GM23338 (cell line): ENCODE results near the gene JAM3. TPM values are rescaled to one million over a fixed set of nuclear protein-coding genes. Genes with fewer than 3 reads are reported as not detected.

Experiments used
- ATAC-seq: fragments of 200-7000 bp; cut with Tn5 transposase; 3 replicates; pipeline ENCODE4 v1.9.1; 2020
- DNase-seq: peaks from one replicate; pipeline ENCODE4 v3.0.0-alpha.2; 2015; ENCODE audit warnings: low spot score
- H2AFZ ChIP-seq: fragments of 200-600 bp; sonication (generic); 2 replicates; pipeline ENCODE4 v1.8.0; 2016; ENCODE audit warnings: antibody characterized with exemption, mild to moderate bottlenecking, moderate library complexity
- H3F3A ChIP-seq: fragments of 200-600 bp; sonication (generic); replicated peaks from 2 replicates; pipeline ENCODE4 v1.8.0; 2017; ENCODE audit warnings: antibody characterized with exemption, mixed run types, low read depth
- H3K27ac ChIP-seq: fragments of 200-600 bp; sonication (generic); 2 replicates; pipeline ENCODE4 v1.6.1; 2016; ENCODE audit warnings: low read depth
- H3K27me3 ChIP-seq: fragments of 200-600 bp; sonication (generic); 2 replicates; pipeline ENCODE4 v1.8.0; 2016; ENCODE audit warnings: mild to moderate bottlenecking, mixed run types, moderate library complexity; ENCODE audit not compliant: insufficient read depth
- H3K36me3 ChIP-seq: fragments of 200-600 bp; sonication (generic); 2 replicates; pipeline ENCODE4 v1.8.0; 2016; ENCODE audit warnings: mild to moderate bottlenecking; ENCODE audit not compliant: insufficient read depth
- H3K4me1 ChIP-seq: fragments of 200-600 bp; sonication (generic); 2 replicates; pipeline ENCODE4 v1.8.0; 2016; ENCODE audit warnings: mild to moderate bottlenecking, moderate library complexity; ENCODE audit not compliant: insufficient read depth
- H3K4me2 ChIP-seq: fragments of 200-600 bp; sonication (generic); 2 replicates; pipeline ENCODE4 v1.7.1; 2017; ENCODE audit warnings: mixed run types
- H3K4me3 ChIP-seq: fragments of 200-600 bp; sonication (generic); 2 replicates; pipeline ENCODE4 v1.6.1; 2016; ENCODE audit warnings: mixed run types
- H3K79me2 ChIP-seq: fragments of 200-600 bp; sonication (generic); replicated peaks from 2 replicates; pipeline ENCODE4 v1.8.0; 2017; ENCODE audit warnings: mild to moderate bottlenecking; ENCODE audit not compliant: insufficient read depth
- H3K9me2 ChIP-seq: fragments of 200-600 bp; sonication (generic); 2 replicates; pipeline ENCODE4 v1.8.0; 2017; ENCODE audit not compliant: insufficient read depth
- H4K20me1 ChIP-seq: fragments of 200-600 bp; sonication (generic); replicated peaks from 2 replicates; pipeline ENCODE4 v1.8.0; 2017; ENCODE audit warnings: mild to moderate bottlenecking; ENCODE audit not compliant: insufficient read depth
- H3K27ac Mint-ChIP-seq: 2 replicates; pipeline ENCODE4 v1.8.0; 2020; ENCODE audit warnings: inconsistent platforms, mild to moderate bottlenecking, moderate library complexity, mixed read lengths
- H3K27me3 Mint-ChIP-seq: 3 replicates; pipeline ENCODE4 v1.8.0; 2022; ENCODE audit warnings: low read depth, mild to moderate bottlenecking, moderate library complexity, mixed read lengths, inconsistent platforms; ENCODE audit not compliant: insufficient read depth, poor library complexity
- H3K36me3 Mint-ChIP-seq: 3 replicates; pipeline ENCODE4 v1.8.0; 2021; ENCODE audit warnings: low read depth, mild to moderate bottlenecking, inconsistent platforms, moderate library complexity, mixed read lengths
- H3K4me1 Mint-ChIP-seq: 3 replicates; pipeline ENCODE4 v1.8.0; 2020; ENCODE audit warnings: mild to moderate bottlenecking, inconsistent platforms, mixed read lengths
- H3K4me3 Mint-ChIP-seq: 3 replicates; pipeline ENCODE4 v1.8.0; 2021; ENCODE audit warnings: moderate library complexity, mild to moderate bottlenecking, inconsistent platforms, mixed read lengths
- H3K9me3 Mint-ChIP-seq: 3 replicates; pipeline ENCODE4 v1.8.0; 2020; ENCODE audit warnings: moderate library complexity, mild to moderate bottlenecking, inconsistent platforms, mixed read lengths
- EZH2phosphoT487 ChIP-seq: fragments of 200-600 bp; sonication (generic); IDR thresholded peaks from one replicate; pipeline ENCODE4 v1.8.1; 2018; ENCODE audit warnings: antibody characterized with exemption; ENCODE audit not compliant: unreplicated experiment
- POLR2AphosphoS5 ChIP-seq: IDR thresholded peaks from 2 replicates; pipeline ENCODE4 v1.6.1; 2016; ENCODE audit warnings: antibody characterized with exemption, low read depth
- STAT1 ChIP-seq: IDR thresholded peaks from one replicate; pipeline ENCODE4 v1.6.1; 2016; ENCODE audit warnings: antibody characterized with exemption; ENCODE audit not compliant: unreplicated experiment
- ZNF331 ChIP-seq: fragments of 250-450 bp; sonication (Bioruptor Pico); IDR thresholded peaks from 2 replicates; pipeline ENCODE4 v1.5.0; 2020; ENCODE audit warnings: low read depth, mild to moderate bottlenecking, moderate library complexity
- polyA plus RNA-seq: library from polyadenylated mRNA; unstranded; fragments of >200 nt; fragmentation: Nextera tagmentation; extraction: Ambion mirVana; gene quantifications from 2 replicates; pipeline ENCODE4 v1.2.1, GENCODE V29; 2016
- total RNA-seq: library from RNA; depleted of rRNA; stranded (reverse); fragments of >200 nt; shearing (Covaris generic); gene quantifications from 2 replicates; pipeline ENCODE4 v1.2.3, GENCODE V29; 2014
- TF ChIP-seq, protein P1 (sequence below): IDR thresholded peaks from 2 replicates; pipeline ENCODE4 v1.6.1; 2016; ENCODE audit warnings: antibody characterized with exemption
- TF ChIP-seq, protein P2 (sequence below): fragments of 250-450 bp; sonication (Bioruptor Pico); IDR thresholded peaks from 2 replicates; pipeline ENCODE4 v1.5.0; 2020; ENCODE audit warnings: mild to moderate bottlenecking, moderate library complexity
- TF ChIP-seq, protein P3 (sequence below): IDR thresholded peaks from one replicate; pipeline ENCODE4 v1.6.1; 2018; ENCODE audit warnings: antibody characterized with exemption; ENCODE audit not compliant: unreplicated experiment

The JAM3 gene
- total and polyA plus RNA-seq, 2 experiments from 2014 or later: 14.1 to 41.5 TPM

DNA sequence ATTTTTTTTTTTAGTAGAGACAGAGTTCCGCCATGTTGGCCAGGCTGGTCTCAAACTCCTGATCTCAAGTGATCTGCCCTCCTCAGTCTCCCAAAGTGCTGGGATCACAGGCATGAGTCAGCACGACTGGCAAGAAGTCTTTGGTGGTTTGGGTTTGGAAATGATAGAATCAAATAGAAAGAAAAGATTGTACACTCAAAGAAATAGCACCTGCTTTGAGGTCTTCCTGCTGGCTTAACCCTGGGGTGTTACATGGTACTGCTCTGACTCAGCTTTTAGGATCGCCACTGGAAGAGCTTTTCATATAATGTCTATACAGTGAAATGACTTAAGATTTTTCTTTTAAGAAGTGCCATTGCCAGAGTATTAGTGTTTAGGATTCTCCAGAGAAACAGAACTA is 50.2 kb downstream of the JAM3 start:
- H3K4me2 ChIP-seq: no peak overlapping the region; the same call in 1 of the 2 replicates
- H4K20me1 ChIP-seq: no peaks in the 10 kb centered on the region; the same call in none of the 2 replicates
- TF ChIP-seq, protein P1, sequence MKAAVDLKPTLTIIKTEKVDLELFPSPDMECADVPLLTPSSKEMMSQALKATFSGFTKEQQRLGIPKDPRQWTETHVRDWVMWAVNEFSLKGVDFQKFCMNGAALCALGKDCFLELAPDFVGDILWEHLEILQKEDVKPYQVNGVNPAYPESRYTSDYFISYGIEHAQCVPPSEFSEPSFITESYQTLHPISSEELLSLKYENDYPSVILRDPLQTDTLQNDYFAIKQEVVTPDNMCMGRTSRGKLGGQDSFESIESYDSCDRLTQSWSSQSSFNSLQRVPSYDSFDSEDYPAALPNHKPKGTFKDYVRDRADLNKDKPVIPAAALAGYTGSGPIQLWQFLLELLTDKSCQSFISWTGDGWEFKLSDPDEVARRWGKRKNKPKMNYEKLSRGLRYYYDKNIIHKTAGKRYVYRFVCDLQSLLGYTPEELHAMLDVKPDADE: no peak
- no peak for TF ChIP-seq STAT1
- TF ChIP-seq, protein P2, sequence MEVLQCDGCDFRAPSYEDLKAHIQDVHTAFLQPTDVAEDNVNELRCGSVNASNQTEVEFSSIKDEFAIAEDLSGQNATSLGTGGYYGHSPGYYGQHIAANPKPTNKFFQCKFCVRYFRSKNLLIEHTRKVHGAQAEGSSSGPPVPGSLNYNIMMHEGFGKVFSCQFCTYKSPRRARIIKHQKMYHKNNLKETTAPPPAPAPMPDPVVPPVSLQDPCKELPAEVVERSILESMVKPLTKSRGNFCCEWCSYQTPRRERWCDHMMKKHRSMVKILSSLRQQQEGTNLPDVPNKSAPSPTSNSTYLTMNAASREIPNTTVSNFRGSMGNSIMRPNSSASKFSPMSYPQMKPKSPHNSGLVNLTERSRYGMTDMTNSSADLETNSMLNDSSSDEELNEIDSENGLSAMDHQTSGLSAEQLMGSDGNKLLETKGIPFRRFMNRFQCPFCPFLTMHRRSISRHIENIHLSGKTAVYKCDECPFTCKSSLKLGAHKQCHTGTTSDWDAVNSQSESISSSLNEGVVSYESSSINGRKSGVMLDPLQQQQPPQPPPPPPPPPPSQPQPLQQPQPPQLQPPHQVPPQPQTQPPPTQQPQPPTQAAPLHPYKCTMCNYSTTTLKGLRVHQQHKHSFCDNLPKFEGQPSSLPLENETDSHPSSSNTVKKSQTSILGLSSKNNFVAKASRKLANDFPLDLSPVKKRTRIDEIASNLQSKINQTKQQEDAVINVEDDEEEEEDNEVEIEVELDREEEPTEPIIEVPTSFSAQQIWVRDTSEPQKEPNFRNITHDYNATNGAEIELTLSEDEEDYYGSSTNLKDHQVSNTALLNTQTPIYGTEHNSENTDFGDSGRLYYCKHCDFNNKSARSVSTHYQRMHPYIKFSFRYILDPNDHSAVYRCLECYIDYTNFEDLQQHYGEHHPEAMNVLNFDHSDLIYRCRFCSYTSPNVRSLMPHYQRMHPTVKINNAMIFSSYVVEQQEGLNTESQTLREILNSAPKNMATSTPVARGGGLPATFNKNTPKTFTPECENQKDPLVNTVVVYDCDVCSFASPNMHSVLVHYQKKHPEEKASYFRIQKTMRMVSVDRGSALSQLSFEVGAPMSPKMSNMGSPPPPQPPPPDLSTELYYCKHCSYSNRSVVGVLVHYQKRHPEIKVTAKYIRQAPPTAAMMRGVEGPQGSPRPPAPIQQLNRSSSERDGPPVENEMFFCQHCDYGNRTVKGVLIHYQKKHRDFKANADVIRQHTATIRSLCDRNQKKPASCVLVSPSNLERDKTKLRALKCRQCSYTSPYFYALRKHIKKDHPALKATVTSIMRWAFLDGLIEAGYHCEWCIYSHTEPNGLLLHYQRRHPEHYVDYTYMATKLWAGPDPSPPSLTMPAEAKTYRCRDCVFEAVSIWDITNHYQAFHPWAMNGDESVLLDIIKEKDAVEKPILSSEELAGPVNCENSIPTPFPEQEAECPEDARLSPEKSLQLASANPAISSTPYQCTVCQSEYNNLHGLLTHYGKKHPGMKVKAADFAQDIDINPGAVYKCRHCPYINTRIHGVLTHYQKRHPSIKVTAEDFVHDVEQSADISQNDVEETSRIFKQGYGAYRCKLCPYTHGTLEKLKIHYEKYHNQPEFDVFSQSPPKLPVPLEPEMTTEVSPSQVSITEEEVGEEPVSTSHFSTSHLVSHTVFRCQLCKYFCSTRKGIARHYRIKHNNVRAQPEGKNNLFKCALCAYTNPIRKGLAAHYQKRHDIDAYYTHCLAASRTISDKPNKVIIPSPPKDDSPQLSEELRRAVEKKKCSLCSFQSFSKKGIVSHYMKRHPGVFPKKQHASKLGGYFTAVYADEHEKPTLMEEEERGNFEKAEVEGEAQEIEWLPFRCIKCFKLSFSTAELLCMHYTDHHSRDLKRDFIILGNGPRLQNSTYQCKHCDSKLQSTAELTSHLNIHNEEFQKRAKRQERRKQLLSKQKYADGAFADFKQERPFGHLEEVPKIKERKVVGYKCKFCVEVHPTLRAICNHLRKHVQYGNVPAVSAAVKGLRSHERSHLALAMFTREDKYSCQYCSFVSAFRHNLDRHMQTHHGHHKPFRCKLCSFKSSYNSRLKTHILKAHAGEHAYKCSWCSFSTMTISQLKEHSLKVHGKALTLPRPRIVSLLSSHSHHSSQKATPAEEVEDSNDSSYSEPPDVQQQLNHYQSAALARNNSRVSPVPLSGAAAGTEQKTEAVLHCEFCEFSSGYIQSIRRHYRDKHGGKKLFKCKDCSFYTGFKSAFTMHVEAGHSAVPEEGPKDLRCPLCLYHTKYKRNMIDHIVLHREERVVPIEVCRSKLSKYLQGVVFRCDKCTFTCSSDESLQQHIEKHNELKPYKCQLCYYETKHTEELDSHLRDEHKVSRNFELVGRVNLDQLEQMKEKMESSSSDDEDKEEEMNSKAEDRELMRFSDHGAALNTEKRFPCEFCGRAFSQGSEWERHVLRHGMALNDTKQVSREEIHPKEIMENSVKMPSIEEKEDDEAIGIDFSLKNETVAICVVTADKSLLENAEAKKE (CRISPR knock-in tag): no peak
- no peak for TF ChIP-seq ZNF331 (CRISPR knock-in tag)
- TF ChIP-seq, protein P3, sequence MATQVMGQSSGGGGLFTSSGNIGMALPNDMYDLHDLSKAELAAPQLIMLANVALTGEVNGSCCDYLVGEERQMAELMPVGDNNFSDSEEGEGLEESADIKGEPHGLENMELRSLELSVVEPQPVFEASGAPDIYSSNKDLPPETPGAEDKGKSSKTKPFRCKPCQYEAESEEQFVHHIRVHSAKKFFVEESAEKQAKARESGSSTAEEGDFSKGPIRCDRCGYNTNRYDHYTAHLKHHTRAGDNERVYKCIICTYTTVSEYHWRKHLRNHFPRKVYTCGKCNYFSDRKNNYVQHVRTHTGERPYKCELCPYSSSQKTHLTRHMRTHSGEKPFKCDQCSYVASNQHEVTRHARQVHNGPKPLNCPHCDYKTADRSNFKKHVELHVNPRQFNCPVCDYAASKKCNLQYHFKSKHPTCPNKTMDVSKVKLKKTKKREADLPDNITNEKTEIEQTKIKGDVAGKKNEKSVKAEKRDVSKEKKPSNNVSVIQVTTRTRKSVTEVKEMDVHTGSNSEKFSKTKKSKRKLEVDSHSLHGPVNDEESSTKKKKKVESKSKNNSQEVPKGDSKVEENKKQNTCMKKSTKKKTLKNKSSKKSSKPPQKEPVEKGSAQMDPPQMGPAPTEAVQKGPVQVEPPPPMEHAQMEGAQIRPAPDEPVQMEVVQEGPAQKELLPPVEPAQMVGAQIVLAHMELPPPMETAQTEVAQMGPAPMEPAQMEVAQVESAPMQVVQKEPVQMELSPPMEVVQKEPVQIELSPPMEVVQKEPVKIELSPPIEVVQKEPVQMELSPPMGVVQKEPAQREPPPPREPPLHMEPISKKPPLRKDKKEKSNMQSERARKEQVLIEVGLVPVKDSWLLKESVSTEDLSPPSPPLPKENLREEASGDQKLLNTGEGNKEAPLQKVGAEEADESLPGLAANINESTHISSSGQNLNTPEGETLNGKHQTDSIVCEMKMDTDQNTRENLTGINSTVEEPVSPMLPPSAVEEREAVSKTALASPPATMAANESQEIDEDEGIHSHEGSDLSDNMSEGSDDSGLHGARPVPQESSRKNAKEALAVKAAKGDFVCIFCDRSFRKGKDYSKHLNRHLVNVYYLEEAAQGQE: no peak
- TF ChIP-seq EZH2phosphoT487: no peak
- TF ChIP-seq POLR2AphosphoS5: no peak
- peaks cover 26% of the 10 kb centered on the region for H3K4me1 ChIP-seq
- Mint-ChIP-seq H3K4me3 (no peak overlapping the region), H3K4me1 (peaks cover 34% of the 10 kb centered on the region), H3K36me3 (no peaks in the 10 kb centered on the region), H3K27ac (peak overlapping the region; percentile 54), H3K27me3 (peaks cover 9% of the 10 kb centered on the region), H3K9me3 (no peaks in the 10 kb centered on the region)
- peaks cover 2% of the 10 kb centered on the region; the same call in 1 of the 2 replicates for H3K27me3 ChIP-seq
- no peaks in the 10 kb centered on the region; the same call in 1 of the 2 replicates for H3K9me2 ChIP-seq
- H3K79me2 ChIP-seq: peaks cover 26% of the 10 kb centered on the region
- H3K36me3 ChIP-seq: no peaks in the 10 kb centered on the region
- ATAC-seq (no peak), DNase-seq (no peak)
- H3F3A ChIP-seq: no peaks in the 10 kb centered on the region
- no peak overlapping the region for H2AFZ ChIP-seq
- no peak overlapping the region for H3K4me3 ChIP-seq
- no peak overlapping the region for H3K27ac ChIP-seq
